Stimulated activated CD4-positive, alpha-beta T cell treated with anti-CD3 and anti-CD28 coated beads, Interleukin-4, amount 100 ng/mL, for 1 hour (primary cell): Measurements from ENCODE around the gene SLC7A14.

ENCODE experiments used
- DNase-seq: peaks from one replicate; pipeline ENCODE4 v3.0.0-alpha.2; 2020

SLC7A14 gene

DNA sequence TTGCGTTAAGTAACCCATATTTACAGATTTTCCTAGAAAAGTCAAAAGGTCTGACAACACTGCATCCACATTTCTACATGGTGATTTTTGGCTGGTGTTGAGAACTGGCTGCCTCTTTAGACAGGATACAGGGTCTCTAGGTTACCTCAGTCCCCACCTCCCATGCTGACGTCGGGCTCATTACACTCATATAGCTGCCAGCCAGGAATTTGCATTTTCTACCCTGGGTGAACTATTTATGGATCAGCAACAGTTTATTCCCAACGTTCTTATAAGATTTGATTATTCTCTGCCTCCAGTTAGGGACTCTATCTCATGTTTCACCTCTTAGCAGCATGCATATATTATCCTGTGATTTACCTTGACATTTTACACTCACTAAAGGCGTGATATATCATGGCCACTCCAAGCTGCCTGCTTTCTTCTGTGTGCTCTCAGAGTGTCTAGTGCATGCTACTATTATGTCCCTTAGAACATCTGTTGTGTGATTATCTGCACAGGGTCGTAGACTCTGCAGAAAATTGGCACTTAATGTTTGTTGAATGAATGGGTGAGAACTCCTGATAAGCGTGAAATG, 118.2 kb downstream of the SLC7A14 start:
- no peak for DNase-seq

GRCh38 chr3:170467007-170467406, 118.9 kb downstream of the SLC7A14 start:
- DNase-seq = no peak

DNA sequence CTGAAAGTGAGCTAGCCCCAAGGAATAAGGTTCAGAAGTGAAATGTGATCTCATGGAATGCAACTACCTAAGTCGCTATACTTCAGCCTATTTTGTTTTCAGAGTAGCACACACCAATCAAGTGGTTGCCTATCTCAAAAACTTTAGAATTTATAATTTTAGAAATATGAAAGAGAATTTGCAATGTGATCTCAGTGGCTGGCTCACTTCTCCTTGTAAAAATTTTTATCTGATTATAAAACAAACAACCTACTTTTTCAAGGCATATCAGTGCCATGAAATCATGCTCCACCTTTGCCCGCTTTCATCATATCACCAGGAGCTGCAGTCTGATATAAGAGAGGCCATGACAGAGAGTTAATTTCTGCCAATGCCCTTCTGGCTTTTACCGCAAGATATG, 119.9 kb downstream of the SLC7A14 start:
- DNase-seq = no peak

DNA sequence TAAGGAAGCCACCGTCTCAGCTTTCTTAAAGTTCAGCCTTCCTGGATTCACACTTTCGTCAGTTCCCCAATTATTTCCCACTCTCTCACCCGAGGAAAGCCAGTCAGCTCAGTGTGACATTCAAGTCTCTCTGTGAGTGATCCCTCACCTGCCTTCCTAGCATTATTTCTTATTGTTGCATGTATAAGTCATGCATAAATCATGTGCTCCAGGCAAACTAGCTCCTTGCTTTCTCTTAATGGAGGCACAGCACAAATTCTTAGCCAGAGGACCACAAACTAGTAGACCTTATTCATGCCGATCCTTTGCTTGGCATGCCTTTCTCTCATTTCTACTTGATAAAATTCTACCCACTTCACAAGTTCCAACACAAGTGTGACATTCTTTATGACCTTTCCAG, 122.9 kb downstream of the SLC7A14 start:
- DNase-seq = no peak

- no peak for DNase-seq
These were observed 127.6 kb downstream of the SLC7A14 start for GRCh38 chr3:170458285-170458684.

- DNase-seq = no peak
These were observed 131.4 kb downstream of the SLC7A14 start for GRCh38 chr3:170454509-170454908.

DNA sequence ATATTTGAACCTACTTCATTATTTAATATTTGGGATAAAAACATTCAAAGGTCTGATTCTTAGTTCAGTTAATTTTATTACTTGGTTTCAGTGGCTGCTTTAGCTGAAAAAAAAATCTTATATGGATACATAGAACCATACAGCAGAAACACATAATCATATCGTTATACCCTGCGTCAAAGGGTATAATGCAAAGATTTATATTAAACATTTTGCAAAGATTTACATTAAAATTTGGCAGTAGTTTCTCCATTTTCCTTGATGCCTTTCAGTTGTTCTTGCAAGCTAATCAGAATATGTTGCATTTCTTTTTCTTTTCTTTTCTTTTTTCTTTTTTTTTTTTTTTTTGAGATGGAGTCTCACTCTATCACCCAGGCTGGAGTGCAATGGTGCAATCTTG, 135.8 kb downstream of the SLC7A14 start:
- no peak for DNase-seq

- no peak for DNase-seq
These were observed 137.3 kb downstream of the SLC7A14 start for GRCh38 chr3:170448584-170448983.

GRCh38 chr3:170443457-170443856, 142.4 kb downstream of the SLC7A14 start:
- no peak for DNase-seq

- DNase-seq = no peak
These were observed 142.9 kb downstream of the SLC7A14 start for GRCh38 chr3:170442947-170443346.

DNA sequence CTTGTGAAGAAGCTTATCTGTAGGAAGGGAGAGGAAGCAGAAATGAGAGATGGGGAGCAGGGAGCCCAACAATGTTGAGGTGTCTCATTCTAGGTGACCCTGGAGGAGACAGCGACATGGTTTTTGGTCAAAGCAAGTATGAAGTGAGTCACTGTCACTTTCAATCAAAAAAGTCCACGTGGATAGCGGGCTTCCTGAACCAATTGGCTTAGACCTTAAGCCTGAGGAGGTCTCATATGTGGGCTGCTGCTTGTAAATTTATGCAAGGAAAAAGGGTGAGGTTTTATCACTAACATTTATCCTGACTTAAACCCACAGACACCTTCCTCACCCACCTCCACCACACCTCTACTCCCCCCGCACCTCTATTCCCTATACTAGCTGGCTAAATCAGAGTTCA, 144.5 kb downstream of the SLC7A14 start:
- DNase-seq = no peak

- DNase-seq = no peak
These were observed 145.5 kb downstream of the SLC7A14 start for GRCh38 chr3:170440344-170440743.

DNA sequence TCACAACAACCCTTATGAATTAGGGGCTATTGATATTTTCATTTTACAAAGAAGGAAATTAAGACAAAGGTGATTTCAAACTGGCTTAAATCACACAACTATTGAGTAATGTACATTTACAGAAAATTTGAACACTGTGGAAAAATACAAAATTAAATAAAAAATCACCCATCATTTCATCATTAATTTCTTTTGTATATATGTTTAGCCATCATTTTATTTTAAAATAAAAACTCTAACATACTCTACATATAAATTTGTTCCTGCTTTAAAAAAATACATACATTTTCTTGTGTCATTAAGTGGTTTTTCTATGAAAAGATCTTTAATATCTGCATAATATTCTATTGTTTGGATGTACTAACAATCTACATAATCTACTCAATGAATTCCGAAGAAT, 147.0 kb downstream of the SLC7A14 start:
- no peak for DNase-seq

DNA sequence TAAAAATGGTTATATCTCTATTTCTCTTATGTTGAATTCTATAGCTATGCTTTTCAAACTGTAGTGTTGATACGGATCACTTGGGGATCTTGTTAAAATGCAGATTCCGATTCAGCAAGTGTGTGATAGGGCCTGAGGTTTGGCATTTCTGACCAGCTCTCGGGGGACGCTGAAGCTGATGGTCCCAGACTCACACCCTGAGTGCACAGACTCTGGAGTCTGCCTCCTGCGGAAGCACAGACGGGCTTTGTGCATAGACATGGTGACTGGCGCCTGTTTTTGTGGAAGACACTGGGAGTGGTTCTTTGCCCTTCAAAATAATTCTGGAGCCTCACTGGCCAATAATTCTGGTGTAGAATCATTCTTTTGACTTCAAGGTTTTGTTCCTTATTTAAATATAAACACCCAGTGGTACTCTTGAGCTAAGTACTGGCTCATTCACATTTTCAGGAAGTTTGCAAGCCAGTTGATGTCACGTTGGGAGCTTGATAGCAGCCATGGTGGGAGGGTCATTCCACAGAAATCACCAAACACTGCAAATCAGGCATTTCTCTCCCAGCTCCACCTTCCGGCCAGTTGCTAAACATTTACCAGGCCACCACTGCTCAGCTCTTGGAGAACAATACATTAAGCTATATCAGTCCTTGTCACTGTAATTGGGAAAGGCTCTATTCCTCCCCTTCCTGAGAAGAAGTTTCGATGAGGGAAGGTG, 148.0 kb downstream of the SLC7A14 start:
- no peak for DNase-seq

DNA sequence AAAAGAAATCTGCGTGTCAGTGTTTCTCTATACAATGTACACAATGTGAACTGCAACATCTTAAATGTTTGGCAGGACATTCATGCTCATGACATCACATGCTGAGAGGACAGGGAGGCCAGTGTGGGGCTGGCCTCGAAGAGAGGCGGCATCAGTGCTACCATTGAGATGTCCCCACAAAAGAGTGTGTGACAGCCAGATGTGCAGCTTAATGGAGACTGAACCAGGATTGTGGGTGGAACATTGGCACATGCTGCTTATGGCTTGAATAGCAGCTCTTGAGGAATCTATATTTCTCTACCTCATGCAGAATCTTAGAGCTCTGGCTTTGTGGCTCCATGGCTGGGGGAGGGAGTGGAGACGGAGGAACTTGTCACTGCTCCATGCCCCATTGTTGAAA, 148.7 kb downstream of the SLC7A14 start:
- no peak for DNase-seq

GRCh38 chr3:170436697-170437096, 149.2 kb downstream of the SLC7A14 start:
- no peak for DNase-seq

DNA sequence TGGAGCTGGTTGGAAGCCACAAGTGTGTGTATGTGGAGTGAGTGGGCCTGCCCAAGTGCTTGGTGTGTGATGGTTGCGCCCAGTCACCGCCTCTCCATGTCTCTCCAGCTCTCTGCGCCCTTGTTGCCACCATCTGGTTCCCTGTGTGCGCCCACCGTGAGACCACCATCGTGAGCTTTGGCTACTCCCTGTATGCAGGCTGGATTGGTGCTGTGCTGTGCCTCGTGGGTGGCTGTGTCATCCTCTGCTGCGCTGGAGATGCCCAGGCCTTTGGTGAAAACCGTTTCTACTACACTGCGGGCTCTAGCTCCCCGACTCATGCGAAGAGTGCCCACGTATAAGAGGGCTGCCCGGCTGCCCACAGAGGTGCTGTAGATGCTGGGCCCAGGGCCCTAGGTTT, 153.5 kb downstream of the SLC7A14 start:
- no peak for DNase-seq

DNA sequence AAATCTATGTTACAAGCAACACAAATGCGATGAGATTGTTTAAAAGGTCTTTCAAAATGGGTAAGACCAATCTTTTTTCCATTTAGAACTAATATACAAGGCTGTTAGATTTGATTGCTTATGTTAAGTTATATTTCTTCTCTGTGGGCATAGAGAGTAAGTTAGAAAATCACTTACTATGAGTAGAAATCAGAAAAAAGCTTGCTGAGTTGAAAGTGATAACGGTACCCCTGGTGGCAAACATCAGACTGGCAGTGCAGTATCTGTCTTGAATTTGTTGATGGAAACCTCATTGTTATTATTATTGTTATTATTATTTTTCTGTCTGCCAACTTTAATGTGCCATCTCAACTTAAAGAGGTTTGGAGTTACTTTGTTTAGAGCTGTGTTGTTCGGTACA, 154.8 kb downstream of the SLC7A14 start:
- no peak for DNase-seq

GRCh38 chr3:170429050-170429449, 156.8 kb downstream of the SLC7A14 start:
- DNase-seq = no peak

GRCh38 chr3:170428095-170428494, 157.8 kb downstream of the SLC7A14 start:
- no peak for DNase-seq

- no peak for DNase-seq
These were observed 159.6 kb downstream of the SLC7A14 start for GRCh38 chr3:170426240-170426797.

DNA sequence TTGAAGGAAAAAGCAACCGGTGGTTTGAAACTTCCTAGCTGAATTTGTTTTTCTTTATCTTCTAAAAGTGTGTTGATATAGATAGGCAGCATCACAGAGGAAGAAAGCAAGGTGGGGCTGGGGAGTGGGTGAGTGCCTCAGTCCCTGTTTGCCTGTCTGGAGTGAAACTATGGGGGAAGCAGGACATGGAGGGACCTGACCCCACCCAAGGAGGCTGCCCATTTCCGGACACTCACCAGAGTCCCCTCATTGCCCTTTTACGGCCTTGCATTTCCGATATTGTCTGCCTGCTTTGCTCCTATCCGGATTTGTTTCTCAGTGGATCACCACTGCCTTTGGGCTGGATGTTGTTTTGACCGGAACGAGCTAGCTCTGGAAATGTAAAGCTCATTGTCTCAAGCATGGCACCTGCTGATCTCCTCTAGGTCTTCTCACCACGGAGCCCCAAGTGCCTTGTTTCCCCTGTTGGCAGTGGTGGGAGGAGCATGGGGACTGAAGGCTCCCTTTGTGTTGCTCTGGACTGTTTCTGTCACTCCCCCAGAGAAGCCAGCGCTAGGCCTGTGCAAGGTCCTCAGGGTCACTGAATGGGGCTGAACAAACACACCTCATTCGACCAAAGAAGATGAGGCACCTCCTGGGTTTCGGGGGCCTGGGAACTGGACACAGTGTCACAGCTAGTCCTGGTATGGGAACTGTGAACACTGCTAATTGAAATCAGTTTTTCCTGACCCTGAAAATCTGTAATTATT, 160.2 kb downstream of the SLC7A14 start:
- no peak for DNase-seq

DNA sequence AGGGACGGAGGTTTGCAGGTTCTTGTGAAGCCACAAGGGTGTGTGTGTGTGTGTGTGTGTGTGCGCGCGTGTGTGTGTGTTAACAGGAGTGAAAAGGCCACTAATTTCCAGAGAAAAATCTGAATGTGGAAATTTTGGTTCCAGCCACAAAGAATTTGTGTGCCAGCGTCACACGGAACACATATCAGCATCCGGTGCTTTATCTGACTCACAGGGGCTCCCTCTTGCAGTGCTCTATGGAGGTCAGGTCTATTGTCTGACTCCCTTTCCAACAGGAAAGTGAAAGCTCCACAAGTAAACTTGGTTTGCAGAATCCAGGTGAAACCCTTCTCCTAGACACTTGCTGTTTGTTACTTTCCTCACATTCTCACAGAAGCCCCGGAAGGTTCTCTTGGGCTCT, 161.0 kb downstream of the SLC7A14 start:
- no peak for DNase-seq

- DNase-seq = no peak
These were observed 162.8 kb downstream of the SLC7A14 start for GRCh38 chr3:170423001-170423615.
